K562 (cell line): ENCODE results near the gene ITGA11. TPM values are rescaled to one million over a fixed set of nuclear protein-coding genes. Genes with fewer than 3 reads are reported as not detected.
A peak's percentile ranks its signal among the peaks of the same experiment; 100 is the strongest.

Source experiments
- ASH1L ChIP-seq: fragments of 450-650 bp; IDR thresholded peaks from 2 replicates; pipeline ENCODE4 v1.6.1; 2018; ENCODE audit warnings: borderline replicate concordance, mild to moderate bottlenecking, low read depth; ENCODE audit not compliant: partially characterized antibody
- CBX3 ChIP-seq, 2 experiments: IDR thresholded peaks; 1 replicate in 1 of 2; 2 replicates in 1 of 2; pipeline ENCODE4 v1.6.1; 2012; ENCODE audit warnings: inconsistent platforms in 2 of 2, low read length in 2 of 2, borderline replicate concordance in 1 of 2, control low read depth in 1 of 2
- ERF ChIP-seq: fragments of 450-650 bp; formaldehyde crosslinking; IDR thresholded peaks from 2 replicates; pipeline ENCODE4 v1.4.0; 2020; ENCODE audit warnings: mild to moderate bottlenecking, mixed read lengths
- FOXA1 ChIP-seq: fragments of 450-650 bp; IDR thresholded peaks from 2 replicates; pipeline ENCODE4 v1.6.1; 2016; ENCODE audit warnings: mild to moderate bottlenecking, borderline replicate concordance
- GATA2 ChIP-seq: sonication (generic); formaldehyde crosslinking; IDR thresholded peaks from 2 replicates; pipeline ENCODE4 v1.4.0; 2020; ENCODE audit warnings: mild to moderate bottlenecking, missing genetic modification reagents
- HNRNPLL ChIP-seq: fragments of 200-400 bp; formaldehyde crosslinking; IDR thresholded peaks from 2 replicates; pipeline ENCODE4 v1.6.1; 2017; ENCODE audit warnings: low read length, low read depth, mild to moderate bottlenecking; ENCODE audit not compliant: poor library complexity, severe bottlenecking
- KHSRP ChIP-seq: fragments of 450-650 bp; IDR thresholded peaks from 2 replicates; pipeline ENCODE4 v1.6.1; 2017
- NCOA1 ChIP-seq: fragments of 450-650 bp; IDR thresholded peaks from 2 replicates; pipeline ENCODE4 v1.6.1; 2016; ENCODE audit warnings: low read depth
- NFIX ChIP-seq: fragments of 250-450 bp; sonication (Bioruptor Pico); IDR thresholded peaks from 2 replicates; pipeline ENCODE4 v1.4.0; 2020; ENCODE audit warnings: low read depth, mild to moderate bottlenecking, moderate library complexity
- SIX5 ChIP-seq, 2 experiments: IDR thresholded peaks; 2 replicates each; pipeline ENCODE4 v1.6.1; 2011; ENCODE audit warnings: low read length in 2 of 2, borderline replicate concordance in 1 of 2, low read depth in 1 of 2, mild to moderate bottlenecking in 1 of 2, moderate library complexity in 1 of 2; ENCODE audit not compliant: insufficient read depth in 1 of 2
- SMARCA4 ChIP-seq: fragments of 450-650 bp; IDR thresholded peaks from 2 replicates; pipeline ENCODE4 v1.6.1; 2016
- SRSF7 ChIP-seq: fragments of 200-400 bp; formaldehyde crosslinking; optimal IDR thresholded peaks from 2 replicates; pipeline ENCODE3; 2017; ENCODE audit warnings: mild to moderate bottlenecking, low read depth, low read length
- TBP ChIP-seq: optimal IDR thresholded peaks from 2 replicates; pipeline ENCODE3; 2011; ENCODE audit warnings: low read depth, low read length, improper control_type of control experiment
- TCF7 ChIP-seq: sonication (generic); IDR thresholded peaks from 2 replicates; pipeline ENCODE4 v1.6.1; 2016; ENCODE audit warnings: antibody characterized with exemption, borderline replicate concordance
- TRIM24 ChIP-seq, 2 experiments: fragments of 450-650 bp; IDR thresholded peaks; 2 replicates each; pipeline ENCODE4 v1.6.1; 2016
- YBX1 ChIP-seq: fragments of 450-650 bp; IDR thresholded peaks from 2 replicates; pipeline ENCODE4 v1.7.1; 2016; ENCODE audit warnings: mild to moderate bottlenecking
- ZKSCAN3 ChIP-seq: fragments of 250-450 bp; sonication (Bioruptor Pico); IDR thresholded peaks from 2 replicates; pipeline ENCODE4 v1.4.0; 2020
- polyA plus RNA-seq, 8 experiments: library from polyadenylated mRNA; depleted of rRNA in 4 of 8; stranded (reverse) in 5 of 8; unstranded in 3 of 8; fragments of >200 nt; fragmentation: Nextera tagmentation in 2 of 8; fragmentation: Illumina TruSeq in 1 of 8; extraction: Ambion mirVana in 2 of 8; extraction: Trizol in 1 of 8; gene quantifications; 2 replicates each; pipeline versions ENCODE4 v1.2.1 to v1.2.3, GENCODE V29; 2011 to 2014; ENCODE audit warnings: inconsistent platforms in 1 of 8, missing spikeins in 1 of 8
- total RNA-seq, 7 experiments: library from RNA; depleted of rRNA in 6 of 7; stranded (reverse); fragments of >200 nt in 6 of 7; fragmentation: Illumina TruSeq in 2 of 7; extraction: Trizol in 2 of 7; gene quantifications; 2 replicates each; pipeline versions ENCODE4 v1.2.1 to v1.2.3, GENCODE V29; 2011 to 2021; ENCODE audit warnings: low replicate concordance in 1 of 7
- TF ChIP-seq, protein P1 (sequence below): IDR thresholded peaks from 2 replicates; pipeline ENCODE4 v1.6.1; 2014; ENCODE audit warnings: antibody characterized with exemption
- TF ChIP-seq, protein P2 (sequence below): sonication (generic); formaldehyde crosslinking; IDR thresholded peaks from 2 replicates; pipeline ENCODE4 v1.5.0; 2020; ENCODE audit warnings: missing genetic modification reagents
- TF ChIP-seq, protein P3 (sequence below), 2 experiments: fragments of 450-650 bp; formaldehyde crosslinking in 1 of 2; IDR thresholded peaks; 2 replicates each; pipeline versions ENCODE4 v1.4.0 to v1.6.1; 2014 to 2020; ENCODE audit warnings: mild to moderate bottlenecking in 2 of 2, borderline replicate concordance in 1 of 2, low read depth in 1 of 2

The ITGA11 gene
- total and polyA plus RNA-seq, 9 of the 15 experiments (the other 6 are each of a cell fraction or from before 2014, with no cell fraction given), result 0.01 TPM; not detected in 8

DNA sequence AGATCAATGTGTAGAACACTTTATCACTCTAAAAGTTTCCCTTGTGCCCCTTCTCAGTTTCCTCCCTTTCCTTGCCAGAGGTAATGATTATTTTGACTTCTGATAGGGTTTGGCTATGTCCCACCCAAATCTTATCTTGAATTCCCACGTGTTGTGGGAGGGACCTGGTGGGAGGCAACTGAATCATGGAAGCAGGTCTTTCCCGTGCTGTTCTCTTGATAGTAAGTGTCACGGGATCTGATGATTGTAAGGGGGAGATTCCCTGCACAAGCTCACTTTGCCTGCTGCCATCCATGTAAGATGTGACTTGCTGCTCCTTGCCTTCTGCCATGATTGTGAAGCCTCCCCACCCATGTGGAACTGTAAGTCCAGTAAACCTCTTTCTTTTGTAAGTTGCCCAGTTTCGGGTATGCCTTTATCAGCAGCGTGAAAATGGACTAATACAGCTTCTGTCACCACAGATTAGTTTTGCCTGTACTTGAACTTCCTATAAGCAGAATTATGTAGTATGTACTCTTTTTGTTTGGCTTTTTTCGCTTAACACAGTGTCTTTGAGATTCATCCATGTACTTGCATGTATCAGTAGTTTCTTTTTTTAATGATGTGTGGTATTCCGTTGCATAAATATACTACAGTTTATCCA is 147.2 kb downstream of the ITGA11 start (continued):
- TF ChIP-seq, protein P1, sequence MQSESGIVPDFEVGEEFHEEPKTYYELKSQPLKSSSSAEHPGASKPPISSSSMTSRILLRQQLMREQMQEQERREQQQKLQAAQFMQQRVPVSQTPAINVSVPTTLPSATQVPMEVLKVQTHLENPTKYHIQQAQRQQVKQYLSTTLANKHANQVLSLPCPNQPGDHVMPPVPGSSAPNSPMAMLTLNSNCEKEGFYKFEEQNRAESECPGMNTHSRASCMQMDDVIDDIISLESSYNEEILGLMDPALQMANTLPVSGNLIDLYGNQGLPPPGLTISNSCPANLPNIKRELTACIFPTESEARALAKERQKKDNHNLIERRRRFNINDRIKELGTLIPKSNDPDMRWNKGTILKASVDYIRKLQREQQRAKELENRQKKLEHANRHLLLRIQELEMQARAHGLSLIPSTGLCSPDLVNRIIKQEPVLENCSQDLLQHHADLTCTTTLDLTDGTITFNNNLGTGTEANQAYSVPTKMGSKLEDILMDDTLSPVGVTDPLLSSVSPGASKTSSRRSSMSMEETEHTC, result no peak
- TF ChIP-seq ASH1L, result no peak
- no peak for TF ChIP-seq SMARCA4
- no peak for TF ChIP-seq HNRNPLL
- TF ChIP-seq KHSRP, result no peak
- TF ChIP-seq CBX3 (IDR thresholded peaks at IDR 0.05; ENCODE audit: borderline replicate concordance in 1 of 2, low read length in 2 of 2), result peak in 1 of 2 experiments; percentile 84; a peak in 1 of 3 replicates
- no peak for TF ChIP-seq NFIX (CRISPR knock-in tag)
- TF ChIP-seq SRSF7, result no peak
- TF ChIP-seq TBP, result no peak
- TF ChIP-seq FOXA1, result no peak
- TF ChIP-seq TCF7, result no peak
- no peak for TF ChIP-seq NCOA1
- TF ChIP-seq, protein P2, sequence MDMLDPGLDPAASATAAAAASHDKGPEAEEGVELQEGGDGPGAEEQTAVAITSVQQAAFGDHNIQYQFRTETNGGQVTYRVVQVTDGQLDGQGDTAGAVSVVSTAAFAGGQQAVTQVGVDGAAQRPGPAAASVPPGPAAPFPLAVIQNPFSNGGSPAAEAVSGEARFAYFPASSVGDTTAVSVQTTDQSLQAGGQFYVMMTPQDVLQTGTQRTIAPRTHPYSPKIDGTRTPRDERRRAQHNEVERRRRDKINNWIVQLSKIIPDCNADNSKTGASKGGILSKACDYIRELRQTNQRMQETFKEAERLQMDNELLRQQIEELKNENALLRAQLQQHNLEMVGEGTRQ, result no peak; the same call in 1 of the 2 replicates
- no peak for TF ChIP-seq SIX5 (IDR thresholded peaks at IDR 0.05; ENCODE audit: borderline replicate concordance in 1 of 2, insufficient read depth in 1 of 2, low read depth in 1 of 2, low read length in 2 of 2)
- TF ChIP-seq ZKSCAN3 (CRISPR knock-in tag), result no peak
- TF ChIP-seq GATA2 (CRISPR knock-in tag), result no peak
- TF ChIP-seq, protein P3, sequence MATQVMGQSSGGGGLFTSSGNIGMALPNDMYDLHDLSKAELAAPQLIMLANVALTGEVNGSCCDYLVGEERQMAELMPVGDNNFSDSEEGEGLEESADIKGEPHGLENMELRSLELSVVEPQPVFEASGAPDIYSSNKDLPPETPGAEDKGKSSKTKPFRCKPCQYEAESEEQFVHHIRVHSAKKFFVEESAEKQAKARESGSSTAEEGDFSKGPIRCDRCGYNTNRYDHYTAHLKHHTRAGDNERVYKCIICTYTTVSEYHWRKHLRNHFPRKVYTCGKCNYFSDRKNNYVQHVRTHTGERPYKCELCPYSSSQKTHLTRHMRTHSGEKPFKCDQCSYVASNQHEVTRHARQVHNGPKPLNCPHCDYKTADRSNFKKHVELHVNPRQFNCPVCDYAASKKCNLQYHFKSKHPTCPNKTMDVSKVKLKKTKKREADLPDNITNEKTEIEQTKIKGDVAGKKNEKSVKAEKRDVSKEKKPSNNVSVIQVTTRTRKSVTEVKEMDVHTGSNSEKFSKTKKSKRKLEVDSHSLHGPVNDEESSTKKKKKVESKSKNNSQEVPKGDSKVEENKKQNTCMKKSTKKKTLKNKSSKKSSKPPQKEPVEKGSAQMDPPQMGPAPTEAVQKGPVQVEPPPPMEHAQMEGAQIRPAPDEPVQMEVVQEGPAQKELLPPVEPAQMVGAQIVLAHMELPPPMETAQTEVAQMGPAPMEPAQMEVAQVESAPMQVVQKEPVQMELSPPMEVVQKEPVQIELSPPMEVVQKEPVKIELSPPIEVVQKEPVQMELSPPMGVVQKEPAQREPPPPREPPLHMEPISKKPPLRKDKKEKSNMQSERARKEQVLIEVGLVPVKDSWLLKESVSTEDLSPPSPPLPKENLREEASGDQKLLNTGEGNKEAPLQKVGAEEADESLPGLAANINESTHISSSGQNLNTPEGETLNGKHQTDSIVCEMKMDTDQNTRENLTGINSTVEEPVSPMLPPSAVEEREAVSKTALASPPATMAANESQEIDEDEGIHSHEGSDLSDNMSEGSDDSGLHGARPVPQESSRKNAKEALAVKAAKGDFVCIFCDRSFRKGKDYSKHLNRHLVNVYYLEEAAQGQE (IDR thresholded peaks at IDR 0.05; ENCODE audit: borderline replicate concordance), result no peak
- TF ChIP-seq, protein P3 (CRISPR knock-in tag; IDR thresholded peaks at IDR 0.05; ENCODE audit: low read depth), result no peak
- no peak for TF ChIP-seq YBX1
- TF ChIP-seq ERF (CRISPR knock-in tag), result no peak
- TF ChIP-seq TRIM24 (IDR thresholded peaks at IDR 0.05), result peak; percentile 75 to 86
